Measurements from ENCODE around the gene PARN.

The PARN gene

GRCh38 chr16:14386115-14386514 lies 243.9 kb downstream of the PARN start:
- TF ChIP-seq, protein P1, sequence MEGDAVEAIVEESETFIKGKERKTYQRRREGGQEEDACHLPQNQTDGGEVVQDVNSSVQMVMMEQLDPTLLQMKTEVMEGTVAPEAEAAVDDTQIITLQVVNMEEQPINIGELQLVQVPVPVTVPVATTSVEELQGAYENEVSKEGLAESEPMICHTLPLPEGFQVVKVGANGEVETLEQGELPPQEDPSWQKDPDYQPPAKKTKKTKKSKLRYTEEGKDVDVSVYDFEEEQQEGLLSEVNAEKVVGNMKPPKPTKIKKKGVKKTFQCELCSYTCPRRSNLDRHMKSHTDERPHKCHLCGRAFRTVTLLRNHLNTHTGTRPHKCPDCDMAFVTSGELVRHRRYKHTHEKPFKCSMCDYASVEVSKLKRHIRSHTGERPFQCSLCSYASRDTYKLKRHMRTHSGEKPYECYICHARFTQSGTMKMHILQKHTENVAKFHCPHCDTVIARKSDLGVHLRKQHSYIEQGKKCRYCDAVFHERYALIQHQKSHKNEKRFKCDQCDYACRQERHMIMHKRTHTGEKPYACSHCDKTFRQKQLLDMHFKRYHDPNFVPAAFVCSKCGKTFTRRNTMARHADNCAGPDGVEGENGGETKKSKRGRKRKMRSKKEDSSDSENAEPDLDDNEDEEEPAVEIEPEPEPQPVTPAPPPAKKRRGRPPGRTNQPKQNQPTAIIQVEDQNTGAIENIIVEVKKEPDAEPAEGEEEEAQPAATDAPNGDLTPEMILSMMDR (conservative IDR thresholded peaks at IDR 0.05; ENCODE audit: low read depth, low read length): no peak
- H3K79me2 ChIP-seq (ENCODE audit: insufficient read depth, low read depth): no peaks in the 10 kb centered on the region
- no peak overlapping the region for H3K9ac ChIP-seq
- H4K20me1 ChIP-seq (ENCODE audit: insufficient read depth): no peaks in the 10 kb centered on the region
- no peak overlapping the region for H3K4me2 ChIP-seq
- H3K27me3 ChIP-seq (ENCODE audit: insufficient read depth, low read depth): no peaks in the 10 kb centered on the region
- H3K4me3 ChIP-seq (IDR thresholded peaks at IDR 0.05; ENCODE audit: insufficient read depth, low read depth, low read length): no peak overlapping the region
- peaks cover 10% of the 10 kb centered on the region for H3K4me1 ChIP-seq (ENCODE audit: low read depth, poor library complexity, severe bottlenecking)
- H3K36me3 ChIP-seq (ENCODE audit: insufficient read depth): no peaks in the 10 kb centered on the region
- H2AFZ ChIP-seq (ENCODE audit: low read depth): no peak overlapping the region
- H3K27ac ChIP-seq: no peak overlapping the region

Data from KMS-11 (cell line).